GM12875 (cell line): Measurements from ENCODE around the gene GALNT5.

ENCODE experiments used
- H3K4me3 ChIP-seq: one replicate; pipeline ENCODE4 v1.5.1; 2011; ENCODE audit warnings: low read depth, low read length, control low read depth
- TF ChIP-seq, protein P1 (sequence below): IDR thresholded peaks from 2 replicates; pipeline ENCODE4 v1.5.1; 2011; ENCODE audit warnings: low read depth, mild to moderate bottlenecking, control low read depth, inconsistent platforms, low read length, moderate library complexity, borderline replicate concordance; ENCODE audit not compliant: insufficient read depth

The GALNT5 gene

DNA sequence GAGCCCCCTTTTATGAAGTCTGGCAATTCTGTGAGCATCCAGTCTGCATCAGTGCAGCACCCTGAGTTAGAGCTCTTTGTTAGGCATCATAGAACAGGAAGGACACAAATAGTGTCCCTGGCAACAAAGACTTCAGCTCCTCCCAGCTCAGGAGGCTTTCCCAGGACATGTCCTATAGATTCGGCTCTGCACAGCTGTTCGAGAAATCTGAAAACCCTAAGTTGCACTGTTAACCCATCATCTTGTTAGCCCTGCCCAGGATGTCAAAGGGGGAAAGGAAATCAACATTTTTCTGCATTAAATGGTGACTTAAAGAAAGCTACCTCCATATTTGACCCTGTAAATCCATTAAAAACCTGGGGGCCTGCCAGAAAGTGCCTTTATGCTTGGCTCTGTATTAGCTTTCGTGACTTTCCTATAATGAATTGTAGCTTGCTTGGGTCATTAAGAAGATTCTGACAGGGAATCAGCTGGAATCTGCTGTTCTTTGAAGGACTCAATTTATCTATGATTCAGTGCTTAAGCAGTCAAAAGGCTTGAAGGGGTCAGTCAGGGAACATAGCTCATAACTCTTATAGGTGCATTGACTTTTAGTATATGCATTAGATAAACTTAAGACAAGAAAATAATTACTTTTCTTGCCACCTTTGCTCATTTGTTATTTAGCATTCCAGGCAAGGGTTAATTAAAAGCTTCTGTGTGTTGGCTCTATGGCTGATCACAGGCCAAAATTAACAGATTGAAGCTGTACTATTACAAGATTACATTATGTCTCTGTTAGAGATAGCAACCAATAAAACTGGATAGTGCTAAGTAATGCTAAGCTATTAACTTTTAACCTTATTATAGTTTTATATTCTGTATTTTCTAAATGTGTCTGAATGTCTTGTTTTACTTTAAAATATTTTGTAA is 47.6 kb downstream of the GALNT5 start:
- TF ChIP-seq, protein P1, sequence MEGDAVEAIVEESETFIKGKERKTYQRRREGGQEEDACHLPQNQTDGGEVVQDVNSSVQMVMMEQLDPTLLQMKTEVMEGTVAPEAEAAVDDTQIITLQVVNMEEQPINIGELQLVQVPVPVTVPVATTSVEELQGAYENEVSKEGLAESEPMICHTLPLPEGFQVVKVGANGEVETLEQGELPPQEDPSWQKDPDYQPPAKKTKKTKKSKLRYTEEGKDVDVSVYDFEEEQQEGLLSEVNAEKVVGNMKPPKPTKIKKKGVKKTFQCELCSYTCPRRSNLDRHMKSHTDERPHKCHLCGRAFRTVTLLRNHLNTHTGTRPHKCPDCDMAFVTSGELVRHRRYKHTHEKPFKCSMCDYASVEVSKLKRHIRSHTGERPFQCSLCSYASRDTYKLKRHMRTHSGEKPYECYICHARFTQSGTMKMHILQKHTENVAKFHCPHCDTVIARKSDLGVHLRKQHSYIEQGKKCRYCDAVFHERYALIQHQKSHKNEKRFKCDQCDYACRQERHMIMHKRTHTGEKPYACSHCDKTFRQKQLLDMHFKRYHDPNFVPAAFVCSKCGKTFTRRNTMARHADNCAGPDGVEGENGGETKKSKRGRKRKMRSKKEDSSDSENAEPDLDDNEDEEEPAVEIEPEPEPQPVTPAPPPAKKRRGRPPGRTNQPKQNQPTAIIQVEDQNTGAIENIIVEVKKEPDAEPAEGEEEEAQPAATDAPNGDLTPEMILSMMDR, result no peak
- no peak overlapping the region for H3K4me3 ChIP-seq

DNA sequence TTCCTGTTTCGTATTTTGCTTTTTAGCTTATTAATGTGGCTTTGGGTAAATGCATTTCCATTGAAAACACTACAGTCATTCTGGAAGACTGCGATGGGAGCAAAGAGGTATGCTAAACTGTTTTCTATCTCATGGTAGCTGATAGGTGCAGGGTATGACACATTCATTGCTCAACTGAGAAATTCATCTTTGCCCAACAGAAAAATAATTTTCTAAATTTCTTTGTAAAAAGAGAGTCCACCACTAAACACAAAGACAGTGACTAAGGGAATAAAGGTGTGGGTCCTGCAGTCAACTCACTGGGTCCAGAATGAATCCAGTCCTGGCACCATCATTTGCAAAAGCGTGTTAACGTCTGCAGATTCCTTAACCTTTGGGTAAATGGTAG is 48.2 kb downstream of the GALNT5 start:
- TF ChIP-seq, protein P1, result no peak
- H3K4me3 ChIP-seq, result no peak overlapping the region

DNA sequence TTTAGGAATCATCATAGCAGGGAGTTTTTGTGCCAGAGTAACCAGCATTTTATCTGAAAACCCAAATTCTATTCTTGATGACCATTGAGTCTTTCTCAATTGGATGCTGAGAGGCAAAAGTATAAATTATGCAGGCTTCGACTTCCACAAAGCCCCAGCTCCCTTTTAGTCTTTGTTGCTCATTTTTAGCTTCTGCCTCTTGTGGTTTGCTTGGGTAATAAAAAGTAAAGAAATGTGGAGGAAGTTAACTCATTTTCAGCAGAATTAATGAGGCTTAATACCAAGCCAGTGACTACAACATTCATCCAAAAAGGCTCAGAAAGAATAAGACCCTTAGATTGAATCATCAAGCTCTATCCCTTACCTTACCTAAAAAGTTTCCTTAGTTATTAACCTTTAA is 49.5 kb downstream of the GALNT5 start:
- H3K4me3 ChIP-seq, result no peak overlapping the region
- TF ChIP-seq, protein P1, result 0 out of 2 replicates have a peak, but pooled peaks have one; percentile 17

DNA sequence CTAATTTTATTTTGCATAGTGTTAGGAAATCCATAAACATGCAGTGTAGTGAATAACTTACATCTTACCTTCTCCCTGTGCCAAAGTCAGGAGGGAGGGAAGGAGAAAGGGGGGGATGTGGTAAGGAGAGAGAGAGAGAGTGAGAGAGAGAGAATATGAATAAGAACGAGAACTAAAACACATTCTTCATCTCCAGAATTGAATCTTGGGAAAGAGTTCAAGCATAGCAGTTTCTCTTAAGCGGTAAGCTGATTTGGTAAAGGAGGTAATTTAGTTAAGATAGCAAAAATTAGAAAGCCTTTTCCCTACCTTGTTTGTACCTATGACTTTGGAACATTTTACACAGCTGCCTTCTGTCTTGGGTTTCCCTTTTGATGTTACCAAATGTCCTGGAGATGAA is 52.4 kb downstream of the GALNT5 start:
- no peak overlapping the region for H3K4me3 ChIP-seq
- TF ChIP-seq, protein P1, result no peak

DNA sequence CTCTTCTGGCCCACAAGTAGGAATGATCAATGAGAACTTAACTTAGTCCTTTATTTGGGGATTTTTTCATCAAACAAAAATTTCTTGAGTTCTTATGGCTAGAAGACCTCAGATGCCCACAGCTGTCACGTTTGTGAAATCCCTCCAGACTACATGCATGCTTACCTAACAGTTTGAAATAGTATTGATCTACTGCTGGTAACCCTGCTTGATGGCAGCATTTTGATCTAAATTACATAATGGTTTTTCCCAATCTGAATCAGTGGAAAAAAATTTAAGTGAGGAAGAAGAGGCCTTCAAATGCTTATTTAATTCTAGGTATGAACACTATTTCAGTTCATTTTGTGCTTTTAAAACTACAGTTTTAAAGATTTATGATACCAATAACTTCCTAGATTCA is 54.2 kb downstream of the GALNT5 start:
- TF ChIP-seq, protein P1, result no peak

DNA sequence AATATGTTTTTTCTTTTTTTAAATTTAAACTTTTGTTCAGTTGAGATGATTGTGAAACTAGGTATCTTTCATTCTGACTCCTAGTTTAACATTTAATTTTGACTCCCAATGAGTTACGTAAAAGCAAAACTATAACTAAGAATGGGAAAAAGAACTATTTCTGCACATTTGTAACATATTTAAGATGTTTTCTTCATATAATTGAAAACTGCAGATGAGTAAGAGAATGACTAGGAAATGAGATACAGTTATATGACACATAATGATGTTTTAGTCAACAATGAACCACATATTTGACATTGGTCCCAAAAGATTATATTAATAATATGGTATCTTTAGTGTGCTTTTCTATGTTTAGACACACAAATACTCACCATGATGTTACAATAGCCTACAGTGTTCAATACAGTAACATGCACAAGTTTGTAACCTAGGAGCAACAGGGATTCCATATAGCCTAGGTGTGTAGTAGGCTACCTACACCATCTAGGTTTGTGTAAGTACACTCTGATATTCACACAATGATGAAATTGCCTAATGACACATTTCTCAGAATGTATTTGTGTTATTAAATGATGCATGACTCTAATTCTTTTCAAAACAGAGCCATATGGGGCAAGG is 55.5 kb downstream of the GALNT5 start:
- TF ChIP-seq, protein P1, result no peak
- no peak overlapping the region for H3K4me3 ChIP-seq

More for the DNA sequence above, 54.2 kb downstream of the GALNT5 start:
- H3K4me3 ChIP-seq, result no peak overlapping the region
